PC-3 (cell line): ENCODE measurements around the gene SLC25A34.

ENCODE experiments used
- CTCF ChIP-seq: fragments of 300-600 bp; sonication (generic); conservative IDR thresholded peaks from 2 replicates; pipeline ENCODE4 v1.5.1; 2017; ENCODE audit warnings: antibody characterized with exemption, low read depth, mild to moderate bottlenecking, low read length
- EZH2 ChIP-seq: fragments of 300-600 bp; sonication (generic); IDR thresholded peaks from one replicate; pipeline ENCODE4 v1.6.1; 2017; ENCODE audit warnings: antibody characterized with exemption, mild to moderate bottlenecking, low read length; ENCODE audit not compliant: unreplicated experiment
- EZH2phosphoT487 ChIP-seq: fragments of 300-600 bp; sonication (generic); IDR thresholded peaks from 2 replicates; pipeline ENCODE4 v1.6.1; 2018; ENCODE audit warnings: mild to moderate bottlenecking, antibody characterized with exemption, low read length, borderline replicate concordance

DNA sequence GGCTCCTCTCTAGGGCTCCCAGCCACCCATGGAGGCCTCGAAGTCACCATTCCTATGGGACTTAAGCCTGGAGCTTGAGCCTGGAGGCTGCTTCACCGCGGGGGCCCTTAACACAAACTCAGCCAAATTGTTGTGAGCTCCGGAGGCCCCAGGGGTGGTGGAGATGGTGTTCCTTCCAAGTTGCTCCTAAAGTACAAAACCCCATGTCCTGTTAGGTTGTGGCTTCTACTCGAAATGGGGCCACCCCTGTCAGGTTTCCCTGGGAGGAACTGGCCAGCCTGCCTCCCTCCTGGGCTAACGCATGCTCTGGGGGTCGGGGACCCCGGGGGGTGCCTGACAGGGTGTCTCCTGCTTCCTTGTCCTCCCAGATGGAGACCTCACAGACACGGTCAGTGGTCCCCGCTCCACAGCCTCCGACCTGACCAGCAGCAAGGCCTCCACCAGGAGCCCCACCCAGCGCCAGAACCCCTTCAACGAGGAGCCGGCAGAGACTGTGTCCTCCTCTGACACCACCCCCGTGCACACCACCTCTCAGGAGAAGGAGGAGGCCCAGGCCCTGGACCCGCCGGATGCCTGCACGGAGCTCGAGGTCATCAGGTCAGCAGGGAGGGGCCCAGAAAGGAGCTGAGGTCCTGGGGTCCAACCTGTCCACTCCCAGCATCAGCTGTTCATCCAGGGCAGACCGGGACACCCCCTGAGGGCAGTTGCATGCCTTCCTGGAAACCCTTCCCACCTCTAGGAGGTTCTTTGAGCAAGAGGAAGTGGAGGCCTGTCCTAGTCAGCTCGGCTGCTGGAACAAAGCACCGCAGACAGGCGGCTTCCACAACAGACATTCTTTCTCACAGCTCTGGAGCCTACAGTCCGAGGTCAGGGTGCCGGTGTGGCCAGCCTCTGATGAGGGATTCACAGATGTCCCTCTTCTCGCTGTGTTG lies 10.8 kb upstream of the SLC25A34 start:
- TF ChIP-seq EZH2 (no peak), CTCF (no peak), EZH2phosphoT487 (no peak)
